Adrenal gland (tissue), 12 donors: Measurements from ENCODE around the gene UTP20. TPM values are rescaled to one million over a fixed set of nuclear protein-coding genes. Genes with fewer than 3 reads are reported as not detected.

Experiments
- DNase-seq, 7 donors: peaks; one replicate each; pipeline ENCODE4 v3.0.0-alpha.2; 2019 to 2020
- H3K27ac ChIP-seq, 5 donors: fragments of 200-600 bp; sonication (generic) in 4 of 5; 1 replicate in 3 of 5; 2 replicates in 2 of 5; pipeline versions ENCODE4 v1.5.1 to v1.8.0; 2016 to 2020; ENCODE audit warnings: mild to moderate bottlenecking in 1 of 5
- H3K27me3 ChIP-seq: fragments of 200-600 bp; 2 replicates; pipeline ENCODE4 v1.8.0; 2021
- H3K36me3 ChIP-seq, 2 donors: fragments of 200-600 bp; replicated peaks in 1 of 2; 1 replicate in 1 of 2; 2 replicates in 1 of 2; pipeline versions ENCODE4 v1.5.1 to v1.8.0; 2018 to 2022
- H3K4me1 ChIP-seq, 2 donors: fragments of 200-600 bp; replicated peaks in 1 of 2; 1 replicate in 1 of 2; 2 replicates in 1 of 2; pipeline versions ENCODE4 v1.5.1 to v1.8.0; 2018 to 2021
- H3K4me3 ChIP-seq, 4 donors: fragments of 200-600 bp; sonication (generic) in 3 of 4; one replicate each; pipeline ENCODE4 v1.5.1; 2016 to 2018
- H3K9me3 ChIP-seq, 3 donors: fragments of 200-600 bp; sonication (generic) in 1 of 3; replicated peaks in 1 of 3; 1 replicate in 2 of 3; 2 replicates in 1 of 3; pipeline versions ENCODE4 v1.5.1 to v1.8.0; 2016 to 2021
- CTCF ChIP-seq, 6 experiments: fragments of 450-650 bp in 4 of 6; fragments of 200-600 bp in 2 of 6; sonication (generic) in 1 of 6; IDR thresholded peaks; 1 replicate in 5 of 6; 2 replicates in 1 of 6; pipeline versions ENCODE4 v1.5.1 to v1.8.0; 2016 to 2021; ENCODE audit warnings: antibody characterized with exemption in 6 of 6, mild to moderate bottlenecking in 2 of 6, moderate library complexity in 1 of 6
- POLR2A ChIP-seq, 2 donors: fragments of 450-650 bp; IDR thresholded peaks; one replicate each; pipeline ENCODE4 v1.6.1; 2017; ENCODE audit warnings: antibody characterized with exemption in 2 of 2, mild to moderate bottlenecking in 2 of 2, moderate library complexity in 1 of 2
- WGBS, 4 donors: extraction: QIAGEN DNeasy Blood & Tissue Kit in 2 of 4; methylation state at CpG; one replicate each; pipeline versions ENCODE4 v1.1.5 to v1.1.7; 2013 to 2017; 5-methylcytosine and 5-hydroxymethylcytosine counted together
- intact Hi-C, 2 donors: fragments of 100-400 bp; cut with DNase I; formaldehyde crosslinking; loops; one replicate each; pipeline versions ENCODE4 v1.14.1 to v1.15.0; 2022 to 2023
- polyA plus RNA-seq, 3 donors: library from polyadenylated mRNA; stranded (reverse); fragments of 200-250 nt in 2 of 3; fragments of 350-450 nt in 1 of 3; fragmentation: Illumina TruSeq in 1 of 3; extraction: RNeasy Lipid Tissue Mini Kit (QIAGEN cat#74804) in 1 of 3; gene quantifications; one replicate each; pipeline ENCODE4 v1.2.3, GENCODE V29; 2013 to 2014
- total RNA-seq, 9 donors: library from RNA; depleted of rRNA in 4 of 9; stranded (reverse); fragments of >200 nt in 4 of 9; fragments of 120-200 nt in 1 of 9; fragmentation: NEBNext Ultra II Directional in 1 of 9; extraction: Animal tissue kit (Norgen Biotek cat#: 25700) in 1 of 9; gene quantifications; one replicate each; pipeline versions ENCODE4 v1.1.0 to v1.2.4, GENCODE V29; 2013 to 2023
- donor health status: healthy with polysubstance abuse.
- donor health status: Bipolar disorder and iron deficiency.
- donor health status: DM: yes; HTN: yes; CAD: no.
- donor health status: DM: no; HTN: no; CAD: no.
- donor health status: DM: no; HTN: no; CAD: no.
- donor health status: DM: yes; HTN: yes; CAD: no.

UTP20 gene
- total and polyA plus RNA-seq, 12 donors: 1.9 to 17.5 (median 15.0) TPM

GRCh38 chr12:101256266-101256665 lies 23.6 kb upstream of the UTP20 start:
- no peak for DNase-seq
- 64 to 75% (median 73%) methylated on average over 4 of the region's 4 CpGs for WGBS, 4 donors
- no peaks in the 10 kb centered on the region for H3K27me3 ChIP-seq
- TF ChIP-seq POLR2A (IDR thresholded peaks at IDR 0.05) (no peak), CTCF (IDR thresholded peaks at IDR 0.05) (no peak)
- no peak overlapping the region for H3K4me3 ChIP-seq
- no peaks in the 10 kb centered on the region for H3K36me3 ChIP-seq
- intact Hi-C loops: no loop called here
- no peaks in the 10 kb centered on the region for H3K4me1 ChIP-seq
- H3K9me3 ChIP-seq: no peaks in the 10 kb centered on the region
- no peak overlapping the region for H3K27ac ChIP-seq

DNA sequence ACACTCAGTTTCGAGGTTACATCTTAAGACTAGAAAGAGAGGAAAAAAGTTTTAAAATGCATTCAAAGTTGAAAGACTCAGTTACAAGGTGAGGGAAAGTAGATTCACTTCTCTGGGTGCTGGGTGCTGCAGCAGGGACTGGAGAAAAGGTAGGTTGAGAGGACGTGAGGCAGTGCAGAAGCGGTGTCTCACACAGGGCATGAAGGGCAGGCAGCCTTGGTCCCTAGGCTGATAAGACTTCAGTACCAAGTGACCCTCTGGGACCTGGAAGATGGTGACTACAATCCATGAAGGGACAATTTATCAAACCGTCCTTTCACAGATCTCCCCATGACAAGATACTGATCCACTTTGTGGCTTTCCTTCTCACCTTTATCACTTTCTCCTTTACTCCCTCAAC lies 22.5 kb upstream of the UTP20 start:
- TF ChIP-seq CTCF (IDR thresholded peaks at IDR 0.05): no peak
- no peak for TF ChIP-seq POLR2A (IDR thresholded peaks at IDR 0.05)
- DNase-seq: no peak
- Histone ChIP-seq H3K27me3 (no peaks in the 10 kb centered on the region), H3K27ac (no peak overlapping the region), H3K4me1 (no peaks in the 10 kb centered on the region), H3K4me3 (no peak overlapping the region), H3K9me3 (no peaks in the 10 kb centered on the region), H3K36me3 (no peaks in the 10 kb centered on the region)
- intact Hi-C loops: no loop called here
- 72 to 84% (median 79%) methylated on average over 4 of the region's 4 CpGs for WGBS, 4 donors

- Histone ChIP-seq H3K9me3 (no peaks in the 10 kb centered on the region), H3K4me1 (no peaks in the 10 kb centered on the region), H3K4me3 (no peak overlapping the region), H3K27ac (no peak overlapping the region), H3K36me3 (no peaks in the 10 kb centered on the region), H3K27me3 (peaks cover 5% of the 10 kb centered on the region)
- no peak for DNase-seq
- intact Hi-C loops: no loop called here
- TF ChIP-seq POLR2A (IDR thresholded peaks at IDR 0.05): no peak
- no peak for TF ChIP-seq CTCF (IDR thresholded peaks at IDR 0.05)
Measured at GRCh38 chr12:101267111-101267510, 12.8 kb upstream of the UTP20 start.

- Histone ChIP-seq H3K27me3 (no peaks in the 10 kb centered on the region), H3K4me3 (no peak overlapping the region), H3K36me3 (no peaks in the 10 kb centered on the region), H3K9me3 (no peaks in the 10 kb centered on the region), H3K27ac (no peak overlapping the region), H3K4me1 (peaks cover 0 to 13% of the 10 kb centered on the region in 2 donors)
- no peak for DNase-seq
- 62 to 76% (median 69%) methylated on average over 1 of the region's 1 CpG for WGBS, 4 donors
- TF ChIP-seq POLR2A (IDR thresholded peaks at IDR 0.05) (no peak), CTCF (IDR thresholded peaks at IDR 0.05) (no peak)
- intact Hi-C loops: no loop called here
Measured at GRCh38 chr12:101276433-101276832, 3.5 kb upstream of the UTP20 start.
